ENCODE results near the gene POU2F3. TPM values are rescaled to one million over a fixed set of nuclear protein-coding genes. Genes with fewer than 3 reads are reported as not detected.

Gene POU2F3
- total and polyA plus RNA-seq, 4 donors: 0.31 to 2.4 TPM; not detected in 2

DNA sequence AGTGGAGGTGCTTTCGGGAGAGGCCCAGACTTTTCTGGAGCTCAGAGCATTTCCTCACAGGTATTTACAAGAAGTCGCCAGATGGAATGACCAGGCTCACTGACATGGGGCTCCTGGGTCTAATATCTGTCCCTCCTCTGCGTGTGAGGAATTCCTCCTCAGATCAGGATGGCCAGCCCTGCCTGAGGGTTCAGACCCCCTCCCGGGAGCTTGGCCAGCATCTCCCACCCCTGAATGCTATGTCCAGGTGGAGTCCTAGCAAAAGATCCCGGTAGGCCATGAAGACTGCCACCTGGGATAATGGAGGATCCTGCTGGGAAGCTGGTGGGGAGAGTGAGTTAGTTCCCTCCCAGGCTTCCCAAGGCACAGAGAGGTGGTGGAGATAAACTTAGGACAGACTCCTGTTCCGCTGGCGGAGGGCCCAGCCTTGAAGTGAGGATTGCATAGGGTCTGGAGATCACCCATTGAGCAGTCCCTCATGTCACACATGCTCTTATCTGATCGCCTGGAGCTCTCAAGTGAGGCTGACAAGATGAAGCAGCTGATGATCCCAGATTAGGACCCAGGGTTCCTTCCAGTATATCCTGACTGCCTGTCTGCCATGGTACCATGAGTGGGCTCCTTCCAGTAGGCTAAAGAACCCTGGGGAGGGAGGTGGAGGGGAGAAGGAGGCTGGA lies 23.4 kb upstream of the POU2F3 start:
- Histone ChIP-seq H3K27me3 (ENCODE audit: control insufficient read depth in 1 of 2, insufficient read depth in 2 of 2, low read length in 1 of 2) (no peaks in the 10 kb centered on the region), H3K9me3 (ENCODE audit: control insufficient read depth, low read length) (no peaks in the 10 kb centered on the region), H3K27ac (ENCODE audit: low read depth in 1 of 2, low read length in 2 of 2) (no peak overlapping the region), H3K36me3 (ENCODE audit: control insufficient read depth in 1 of 2, insufficient read depth in 2 of 2, low read length in 1 of 2) (no peaks in the 10 kb centered on the region), H3K4me1 (ENCODE audit: control insufficient read depth in 1 of 2, insufficient read depth in 2 of 2, low read length in 2 of 2) (no peaks in the 10 kb centered on the region), H3K4me3 (ENCODE audit: low read length in 2 of 2) (no peak overlapping the region)
- intact Hi-C loops (cut with DNase I): no loop called here
- ATAC-seq (ENCODE audit: low FRiP score) (no peak), DNase-seq (no peak)
- WGBS, 2 donors: 91 to 96% methylated on average over 8 of the region's 8 CpGs

GRCh38 chr11:120217526-120217925 lies 22.4 kb upstream of the POU2F3 start:
- 79 to 82% methylated on average over 12 of the region's 12 CpGs for WGBS, 2 donors
- Histone ChIP-seq H3K9me3 (ENCODE audit: control insufficient read depth, low read length) (no peaks in the 10 kb centered on the region), H3K4me3 (ENCODE audit: low read length in 2 of 2) (no peak overlapping the region), H3K36me3 (ENCODE audit: control insufficient read depth in 1 of 2, insufficient read depth in 2 of 2, low read length in 1 of 2) (no peaks in the 10 kb centered on the region), H3K27me3 (ENCODE audit: control insufficient read depth in 1 of 2, insufficient read depth in 2 of 2, low read length in 1 of 2) (no peaks in the 10 kb centered on the region), H3K4me1 (ENCODE audit: control insufficient read depth in 1 of 2, insufficient read depth in 2 of 2, low read length in 2 of 2) (no peaks in the 10 kb centered on the region), H3K27ac (ENCODE audit: low read depth in 1 of 2, low read length in 2 of 2) (no peak overlapping the region)
- no peak for ATAC-seq (ENCODE audit: low FRiP score)
- no peak for DNase-seq
- intact Hi-C loops (cut with DNase I): no loop called here

DNA sequence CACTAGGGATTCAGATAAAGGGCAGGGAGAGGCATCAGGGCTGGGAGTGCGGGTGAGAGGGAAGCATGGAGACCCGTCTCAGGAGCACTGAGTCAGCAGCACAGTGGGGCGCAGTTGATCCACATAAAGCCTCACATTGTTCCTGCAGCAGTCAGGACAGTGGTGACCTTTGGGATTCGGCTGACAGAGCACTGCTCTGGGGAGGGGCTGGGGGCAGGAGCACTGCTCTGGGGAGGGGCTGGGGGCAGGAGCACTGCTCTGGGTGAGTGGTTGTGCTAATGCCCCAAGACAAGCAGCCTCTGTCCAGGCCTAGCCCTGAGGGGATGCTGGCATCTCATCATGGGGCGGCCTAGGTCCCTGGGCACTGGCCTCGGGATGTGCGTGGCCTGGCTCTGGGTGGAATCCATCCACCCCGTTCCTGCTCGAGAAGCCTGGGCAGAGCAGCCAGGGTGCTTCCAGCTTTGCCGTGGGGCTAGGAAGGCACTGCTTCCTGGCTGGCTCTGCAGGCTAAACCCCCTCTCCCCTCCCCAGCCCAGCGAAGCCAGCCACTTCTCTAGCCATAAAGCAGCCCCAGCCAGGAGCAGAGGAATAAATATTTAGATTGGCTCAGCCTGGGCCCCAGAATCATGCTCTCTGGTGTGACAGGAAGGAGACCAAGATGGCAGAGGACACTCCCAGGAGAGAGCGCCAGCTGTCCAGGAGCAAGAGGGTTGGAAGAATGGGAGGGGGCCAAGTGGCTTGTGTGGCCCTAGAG lies 21.8 kb upstream of the POU2F3 start:
- H3K4me1 ChIP-seq (ENCODE audit: control insufficient read depth in 1 of 2, insufficient read depth in 2 of 2, low read length in 2 of 2): no peaks in the 10 kb centered on the region
- no peak for ATAC-seq (ENCODE audit: low FRiP score)

GRCh38 chr11:120218695-120219033 lies 21.3 kb upstream of the POU2F3 start:
- ATAC-seq (ENCODE audit: low FRiP score) (no peak), DNase-seq (no peak)
- Histone ChIP-seq H3K9me3 (ENCODE audit: control insufficient read depth, low read length) (no peaks in the 10 kb centered on the region), H3K4me3 (ENCODE audit: low read length in 2 of 2) (no peak overlapping the region), H3K4me1 (ENCODE audit: control insufficient read depth in 1 of 2, insufficient read depth in 2 of 2, low read length in 2 of 2) (no peaks in the 10 kb centered on the region), H3K27ac (ENCODE audit: low read depth in 1 of 2, low read length in 2 of 2) (no peak overlapping the region), H3K36me3 (ENCODE audit: control insufficient read depth in 1 of 2, insufficient read depth in 2 of 2, low read length in 1 of 2) (no peaks in the 10 kb centered on the region), H3K27me3 (ENCODE audit: control insufficient read depth in 1 of 2, insufficient read depth in 2 of 2, low read length in 1 of 2) (no peaks in the 10 kb centered on the region)
- WGBS, 2 donors: 31 to 42% methylated on average over 10 of the region's 10 CpGs
- intact Hi-C loops (cut with DNase I): no loop called here

More for the DNA sequence above, 21.8 kb upstream of the POU2F3 start:
- intact Hi-C loops (cut with DNase I): no loop called here
- H3K27ac ChIP-seq (ENCODE audit: low read depth in 1 of 2, low read length in 2 of 2): no peak overlapping the region
- 17 to 18% methylated on average over 12 of the region's 12 CpGs for WGBS, 2 donors
- no peak overlapping the region for H3K4me3 ChIP-seq (ENCODE audit: low read length in 2 of 2)
- DNase-seq: no peak
- no peaks in the 10 kb centered on the region for H3K9me3 ChIP-seq (ENCODE audit: control insufficient read depth, low read length)
- H3K27me3 ChIP-seq (ENCODE audit: control insufficient read depth in 1 of 2, insufficient read depth in 2 of 2, low read length in 1 of 2): no peaks in the 10 kb centered on the region
- H3K36me3 ChIP-seq (ENCODE audit: control insufficient read depth in 1 of 2, insufficient read depth in 2 of 2, low read length in 1 of 2): no peaks in the 10 kb centered on the region

GRCh38 chr11:120219232-120219937 lies 20.6 kb upstream of the POU2F3 start:
- Histone ChIP-seq H3K4me1 (ENCODE audit: control insufficient read depth in 1 of 2, insufficient read depth in 2 of 2, low read length in 2 of 2) (no peaks in the 10 kb centered on the region), H3K27me3 (ENCODE audit: control insufficient read depth in 1 of 2, insufficient read depth in 2 of 2, low read length in 1 of 2) (no peaks in the 10 kb centered on the region), H3K9me3 (ENCODE audit: control insufficient read depth, low read length) (no peaks in the 10 kb centered on the region), H3K27ac (ENCODE audit: low read depth in 1 of 2, low read length in 2 of 2) (no peak overlapping the region), H3K4me3 (ENCODE audit: low read length in 2 of 2) (no peak overlapping the region), H3K36me3 (ENCODE audit: control insufficient read depth in 1 of 2, insufficient read depth in 2 of 2, low read length in 1 of 2) (no peaks in the 10 kb centered on the region)
- no peak for DNase-seq
- peak; percentile 37 for ATAC-seq (ENCODE audit: low FRiP score)
- intact Hi-C loops (cut with DNase I): no loop called here
- 72 to 84% methylated on average over 13 of the region's 13 CpGs for WGBS, 2 donors

- DNase-seq (no peak), ATAC-seq (ENCODE audit: low FRiP score) (no peak)
- no peaks in the 10 kb centered on the region for H3K4me1 ChIP-seq (ENCODE audit: control insufficient read depth in 1 of 2, insufficient read depth in 2 of 2, low read length in 2 of 2)
- no peak overlapping the region for H3K4me3 ChIP-seq (ENCODE audit: low read length in 2 of 2)
- intact Hi-C loops (cut with DNase I): no loop called here
- no peaks in the 10 kb centered on the region for H3K36me3 ChIP-seq (ENCODE audit: control insufficient read depth in 1 of 2, insufficient read depth in 2 of 2, low read length in 1 of 2)
- 88 to 90% methylated on average over 9 of the region's 9 CpGs for WGBS, 2 donors
- H3K27ac ChIP-seq (ENCODE audit: low read depth in 1 of 2, low read length in 2 of 2): no peak overlapping the region
- no peaks in the 10 kb centered on the region for H3K27me3 ChIP-seq (ENCODE audit: control insufficient read depth in 1 of 2, insufficient read depth in 2 of 2, low read length in 1 of 2)
- no peaks in the 10 kb centered on the region for H3K9me3 ChIP-seq (ENCODE audit: control insufficient read depth, low read length)
Measured at GRCh38 chr11:120219938-120220746, 19.8 kb upstream of the POU2F3 start.

GRCh38 chr11:120220747-120221037 lies 19.2 kb upstream of the POU2F3 start:
- DNase-seq: no peak
- ATAC-seq (ENCODE audit: low FRiP score): no peak
- H3K9me3 ChIP-seq (ENCODE audit: control insufficient read depth, low read length): no peaks in the 10 kb centered on the region
- no peaks in the 10 kb centered on the region for H3K27me3 ChIP-seq (ENCODE audit: control insufficient read depth in 1 of 2, insufficient read depth in 2 of 2, low read length in 1 of 2)
- no peak overlapping the region for H3K27ac ChIP-seq (ENCODE audit: low read depth in 1 of 2, low read length in 2 of 2)
- no peak overlapping the region for H3K4me3 ChIP-seq (ENCODE audit: low read length in 2 of 2)
- WGBS, 2 donors: 91 to 98% methylated on average over 4 of the region's 4 CpGs
- no peaks in the 10 kb centered on the region for H3K4me1 ChIP-seq (ENCODE audit: control insufficient read depth in 1 of 2, insufficient read depth in 2 of 2, low read length in 2 of 2)
- intact Hi-C loops (cut with DNase I): no loop called here
- no peaks in the 10 kb centered on the region for H3K36me3 ChIP-seq (ENCODE audit: control insufficient read depth in 1 of 2, insufficient read depth in 2 of 2, low read length in 1 of 2)

DNA sequence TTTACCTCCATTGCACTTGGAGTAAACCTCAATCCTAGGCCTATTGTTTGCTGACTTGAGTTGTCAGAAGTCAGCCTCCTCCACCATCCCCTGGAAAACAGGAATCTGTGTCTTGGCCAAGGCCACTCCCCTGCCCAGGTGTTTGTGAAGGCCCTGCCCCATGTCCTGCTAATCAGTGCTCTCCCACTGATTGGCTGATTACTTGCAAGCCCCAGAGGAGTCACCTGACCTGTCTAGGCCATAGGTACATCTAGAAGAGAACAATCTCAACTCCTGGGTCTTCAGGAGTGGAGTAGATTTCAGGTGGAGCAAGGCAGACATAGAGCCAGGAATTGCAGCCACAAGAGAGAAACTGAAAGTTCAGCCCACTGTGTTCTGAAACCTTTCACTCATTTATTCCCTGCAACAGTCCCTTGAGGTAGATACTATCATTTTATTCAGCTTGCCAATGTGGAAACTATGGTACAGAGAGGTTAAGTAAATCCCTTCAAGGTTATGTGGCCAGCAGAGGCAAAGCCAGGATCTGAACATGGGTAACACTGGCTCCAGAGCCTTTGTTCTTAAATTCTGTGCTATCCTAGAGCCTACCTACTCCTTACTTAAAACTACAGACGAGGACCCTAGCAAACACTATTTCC lies 18.7 kb upstream of the POU2F3 start:
- no peak overlapping the region for H3K27ac ChIP-seq (ENCODE audit: low read depth in 1 of 2, low read length in 2 of 2)
- 91 to 93% methylated on average over 1 of the region's 1 CpG for WGBS, 2 donors
- intact Hi-C loops (cut with DNase I): no loop called here

More for the DNA sequence above, 18.7 kb upstream of the POU2F3 start:
- no peaks in the 10 kb centered on the region for H3K27me3 ChIP-seq (ENCODE audit: control insufficient read depth in 1 of 2, insufficient read depth in 2 of 2, low read length in 1 of 2)
- DNase-seq (no peak), ATAC-seq (ENCODE audit: low FRiP score) (no peak)
- no peaks in the 10 kb centered on the region for H3K4me1 ChIP-seq (ENCODE audit: control insufficient read depth in 1 of 2, insufficient read depth in 2 of 2, low read length in 2 of 2)
- no peaks in the 10 kb centered on the region for H3K9me3 ChIP-seq (ENCODE audit: control insufficient read depth, low read length)
- H3K4me3 ChIP-seq (ENCODE audit: low read length in 2 of 2): no peak overlapping the region
- no peaks in the 10 kb centered on the region for H3K36me3 ChIP-seq (ENCODE audit: control insufficient read depth in 1 of 2, insufficient read depth in 2 of 2, low read length in 1 of 2)
